Gastrocnemius medialis (tissue), 4 donors: ENCODE data around the gene C1QTNF1.

Experiments used
- CTCF ChIP-seq, 5 experiments: fragments of 450-650 bp in 3 of 5; fragments of 200-600 bp in 2 of 5; sonication (generic) in 2 of 5; IDR thresholded peaks in 4 of 5; conservative IDR thresholded peaks in 1 of 5; 1 replicate in 4 of 5; 2 replicates in 1 of 5; pipeline ENCODE4 v1.5.1; 2016 to 2019; ENCODE audit warnings: antibody characterized with exemption in 5 of 5, mild to moderate bottlenecking in 3 of 5, moderate library complexity in 3 of 5
- POLR2A ChIP-seq, 2 donors: fragments of 450-650 bp; IDR thresholded peaks; one replicate each; pipeline ENCODE4 v1.6.1; 2017; ENCODE audit warnings: antibody characterized with exemption in 2 of 2, mild to moderate bottlenecking in 2 of 2, moderate library complexity in 2 of 2

DNA sequence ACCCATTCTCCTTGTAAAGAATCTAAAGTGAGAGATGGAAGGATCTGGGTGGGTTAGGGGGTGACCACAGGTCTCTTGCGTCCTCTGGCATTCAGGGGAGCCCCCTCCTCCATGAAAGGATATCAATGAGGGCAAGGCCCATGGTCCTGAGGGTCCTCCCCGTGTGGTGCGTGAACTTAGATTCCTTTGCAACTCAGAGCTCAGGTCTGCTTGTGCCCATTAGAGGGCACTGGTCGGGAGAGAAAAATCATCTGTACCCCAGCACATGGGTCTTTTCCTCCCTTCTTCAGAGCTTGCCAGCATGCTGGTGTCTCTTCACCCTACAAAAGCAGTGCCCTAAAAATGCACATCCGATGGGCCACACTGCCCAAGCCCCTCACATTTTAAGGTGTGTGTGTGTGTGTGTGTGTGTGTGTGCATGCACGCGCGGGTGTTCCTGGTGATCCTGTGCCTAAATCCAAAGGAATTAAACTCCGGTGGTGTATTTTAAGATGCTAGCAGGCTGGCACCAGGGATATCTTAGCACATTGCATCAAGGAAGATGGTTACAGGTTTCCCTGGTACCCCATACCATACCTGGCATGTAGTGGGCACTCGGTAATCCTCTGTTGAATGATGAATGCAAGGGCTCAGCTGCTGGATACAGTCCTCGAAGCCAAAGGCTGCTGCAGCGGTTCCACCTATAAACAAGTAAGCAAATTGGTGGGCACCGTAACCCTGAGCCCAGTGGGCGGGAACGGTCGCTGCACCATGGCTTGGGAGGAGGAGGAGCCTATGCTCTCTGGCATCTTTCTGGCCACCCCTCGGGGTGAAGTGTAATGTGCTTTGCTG lies 4.7 kb downstream of the C1QTNF1 start:
- TF ChIP-seq CTCF (IDR thresholded peaks at IDR 0.05 in 4 of 5, conservative IDR thresholded peaks at IDR 0.05 in 1 of 5) (peak in 1 of 5 experiments; percentile 17), POLR2A (IDR thresholded peaks at IDR 0.05) (no peak)
